ENCODE results near the gene FBLN7. TPM values are rescaled to one million over a fixed set of nuclear protein-coding genes. Genes with fewer than 3 reads are reported as not detected.

Gene FBLN7
- total RNA-seq, 2 donors from 2014 or later = 4.0 to 8.7 TPM

GRCh38 chr2:112187805-112188596 is 49.8 kb downstream of the FBLN7 start:
- no peak for TF ChIP-seq CTCF (conservative IDR thresholded peaks at IDR 0.05)
- Histone ChIP-seq H3K9me3 (ENCODE audit: control insufficient read depth, low read length) (no peaks in the 10 kb centered on the region), H3K4me1 (ENCODE audit: control insufficient read depth, insufficient read depth, low read length) (no peaks in the 10 kb centered on the region), H3K27ac (ENCODE audit: low read depth, low read length) (no peak overlapping the region), H3K27me3 (ENCODE audit: control insufficient read depth, insufficient read depth, low read length, poor library complexity, severe bottlenecking) (peaks cover 6% of the 10 kb centered on the region), H3K9ac (ENCODE audit: extremely low read depth, low read length, poor library complexity, severe bottlenecking) (no peak overlapping the region), H3K36me3 (ENCODE audit: control insufficient read depth, insufficient read depth, low read length) (no peaks in the 10 kb centered on the region), H3K4me3 (ENCODE audit: low read length) (no peak overlapping the region)
- no peaks in the 10 kb centered on the region for H3K36me3 Mint-ChIP-seq (ENCODE audit: low read depth)
- 86 to 92% methylated on average over 4 to 9 of the region's 9 CpGs for WGBS, 2 experiments (ENCODE audit: insufficient coverage in 1 of 2, insufficient read length in 1 of 2)
- no peak overlapping the region for H3K4me3 Mint-ChIP-seq
- H3K4me1 Mint-ChIP-seq = no peaks in the 10 kb centered on the region
- DNase-seq = no peak
- H3K9me3 Mint-ChIP-seq = peaks cover 7% of the 10 kb centered on the region
- peaks cover 4% of the 10 kb centered on the region for H3K27me3 Mint-ChIP-seq (ENCODE audit: insufficient read depth)
- H3K27ac Mint-ChIP-seq = no peak overlapping the region

- Mint-ChIP-seq H3K27me3 (ENCODE audit: insufficient read depth) (peaks cover 1% of the 10 kb centered on the region), H3K36me3 (ENCODE audit: low read depth) (no peaks in the 10 kb centered on the region), H3K9me3 (peaks cover 7% of the 10 kb centered on the region), H3K4me3 (no peak overlapping the region), H3K4me1 (no peaks in the 10 kb centered on the region), H3K27ac (no peak overlapping the region)
- no peak for TF ChIP-seq CTCF (conservative IDR thresholded peaks at IDR 0.05)
- no peaks in the 10 kb centered on the region for H3K36me3 ChIP-seq (ENCODE audit: control insufficient read depth, insufficient read depth, low read length)
- H3K27me3 ChIP-seq (ENCODE audit: control insufficient read depth, insufficient read depth, low read length, poor library complexity, severe bottlenecking) = no peaks in the 10 kb centered on the region
- WGBS, 2 experiments (ENCODE audit: insufficient coverage in 1 of 2, insufficient read length in 1 of 2) = 97% methylated on average over 3 of the region's 3 CpGs; no CpG with 5 or more reads in 1 of the 2 experiments
- H3K27ac ChIP-seq (ENCODE audit: low read depth, low read length) = no peak overlapping the region
- no peak for DNase-seq
- no peaks in the 10 kb centered on the region for H3K9me3 ChIP-seq (ENCODE audit: control insufficient read depth, low read length)
- no peaks in the 10 kb centered on the region for H3K4me1 ChIP-seq (ENCODE audit: control insufficient read depth, insufficient read depth, low read length)
- H3K9ac ChIP-seq (ENCODE audit: extremely low read depth, low read length, poor library complexity, severe bottlenecking) = no peak overlapping the region
- H3K4me3 ChIP-seq (ENCODE audit: low read length) = no peak overlapping the region
Measured at GRCh38 chr2:112189001-112189556, 50.9 kb downstream of the FBLN7 start.

- H3K4me3 Mint-ChIP-seq = no peak overlapping the region
- peaks cover 8% of the 10 kb centered on the region for H3K9me3 Mint-ChIP-seq
- no peaks in the 10 kb centered on the region for H3K4me1 ChIP-seq (ENCODE audit: control insufficient read depth, insufficient read depth, low read length)
- no peaks in the 10 kb centered on the region for H3K36me3 Mint-ChIP-seq (ENCODE audit: low read depth)
- H3K9me3 ChIP-seq (ENCODE audit: control insufficient read depth, low read length) = no peaks in the 10 kb centered on the region
- H3K27ac Mint-ChIP-seq = no peak overlapping the region
- peaks cover 1% of the 10 kb centered on the region for H3K27me3 Mint-ChIP-seq (ENCODE audit: insufficient read depth)
- TF ChIP-seq CTCF (conservative IDR thresholded peaks at IDR 0.05) = no peak
- H3K4me3 ChIP-seq (ENCODE audit: low read length) = no peak overlapping the region
- no peaks in the 10 kb centered on the region for H3K27me3 ChIP-seq (ENCODE audit: control insufficient read depth, insufficient read depth, low read length, poor library complexity, severe bottlenecking)
- peaks cover 10% of the 10 kb centered on the region for H3K4me1 Mint-ChIP-seq
- no peak overlapping the region for H3K27ac ChIP-seq (ENCODE audit: low read depth, low read length)
- 93 to 95% methylated on average over 2 of the region's 2 CpGs for WGBS, 2 experiments (ENCODE audit: insufficient coverage in 1 of 2, insufficient read length in 1 of 2)
- no peaks in the 10 kb centered on the region for H3K36me3 ChIP-seq (ENCODE audit: control insufficient read depth, insufficient read depth, low read length)
- DNase-seq = no peak
- no peak overlapping the region for H3K9ac ChIP-seq (ENCODE audit: extremely low read depth, low read length, poor library complexity, severe bottlenecking)
Measured at GRCh38 chr2:112194028-112194427, 55.8 kb downstream of the FBLN7 start.

Data from endodermal cell (in vitro differentiated cells).